Gastroesophageal sphincter (tissue), 4 donors: ENCODE data around the gene CFAP107. TPM values are rescaled to one million over a fixed set of nuclear protein-coding genes. Genes with fewer than 3 reads are reported as not detected.

Experiments used
- ATAC-seq: fragments of 150-250 bp; one replicate; pipeline ENCODE4 v1.9.1; 2016; ENCODE audit warnings: mild to moderate bottlenecking, moderate library complexity
- H3K27ac ChIP-seq, 4 donors: fragments of 200-600 bp; sonication (generic) in 3 of 4; 1 replicate in 3 of 4; 2 replicates in 1 of 4; pipeline ENCODE4 v1.5.1; 2016 to 2019
- H3K27me3 ChIP-seq: fragments of 200-600 bp; sonication (generic); one replicate; pipeline ENCODE4 v1.5.1; 2019
- H3K36me3 ChIP-seq, 2 donors: fragments of 200-600 bp; sonication (generic); one replicate each; pipeline ENCODE4 v1.5.1; 2019; ENCODE audit warnings: control low read depth in 1 of 2
- H3K4me1 ChIP-seq, 3 donors: fragments of 200-600 bp; sonication (generic); 1 replicate in 2 of 3; 2 replicates in 1 of 3; pipeline ENCODE4 v1.5.1; 2016 to 2019; ENCODE audit warnings: control low read depth in 2 of 3
- H3K4me3 ChIP-seq, 2 donors: fragments of 200-600 bp; sonication (generic); one replicate each; pipeline ENCODE4 v1.5.1; 2019; ENCODE audit warnings: mild to moderate bottlenecking in 1 of 2, moderate library complexity in 1 of 2
- H3K9me3 ChIP-seq, 3 donors: fragments of 200-600 bp; sonication (generic); one replicate each; pipeline ENCODE4 v1.5.1; 2017 to 2019; ENCODE audit warnings: control low read depth in 2 of 3
- CTCF ChIP-seq, 4 experiments: fragments of 200-600 bp in 2 of 4; fragments of 450-650 bp in 2 of 4; sonication (generic) in 1 of 4; IDR thresholded peaks; one replicate each; pipeline ENCODE4 v1.5.1; 2017 to 2019; ENCODE audit warnings: antibody characterized with exemption in 4 of 4, mild to moderate bottlenecking in 2 of 4, moderate library complexity in 2 of 4
- EP300 ChIP-seq: sonication (generic); formaldehyde crosslinking; IDR thresholded peaks from one replicate; pipeline ENCODE4 v1.6.1; 2017; ENCODE audit warnings: antibody characterized with exemption, mild to moderate bottlenecking
- POLR2A ChIP-seq, 2 donors: fragments of 450-650 bp; IDR thresholded peaks; one replicate each; pipeline ENCODE4 v1.6.1; 2017; ENCODE audit warnings: antibody characterized with exemption in 2 of 2, mild to moderate bottlenecking in 2 of 2, moderate library complexity in 1 of 2
- POLR2AphosphoS5 ChIP-seq: sonication (generic); formaldehyde crosslinking; IDR thresholded peaks from one replicate; pipeline ENCODE4 v1.6.1; 2017; ENCODE audit warnings: antibody characterized with exemption
- WGBS, 2 donors: methylation state at CpG; one replicate each; pipeline ENCODE4 v1.1.5; 2018; ENCODE audit warnings: low coverage in 1 of 2; 5-methylcytosine and 5-hydroxymethylcytosine counted together
- total RNA-seq, 4 donors: library from RNA; depleted of rRNA; stranded (reverse); fragments of >200 nt; gene quantifications; one replicate each; pipeline ENCODE4 v1.1.0, GENCODE V29; 2016

CFAP107 gene
- total RNA-seq, 4 donors from 2014 or later, result not detected

GRCh38 chr1:12754738-12755137 lies 8.7 kb downstream of the CFAP107 start:
- Histone ChIP-seq H3K27ac (no peak overlapping the region), H3K4me1 (no peaks in the 10 kb centered on the region), H3K36me3 (no peaks in the 10 kb centered on the region), H3K27me3 (peaks cover 33% of the 10 kb centered on the region), H3K4me3 (no peak overlapping the region), H3K9me3 (peaks cover 0 to 7% (median 0%) of the 10 kb centered on the region in 3 donors)
- no peak for TF ChIP-seq POLR2A (IDR thresholded peaks at IDR 0.05)
- TF ChIP-seq POLR2AphosphoS5, result no peak
- TF ChIP-seq EP300, result no peak
- no peak for TF ChIP-seq CTCF (IDR thresholded peaks at IDR 0.05)
- no peak for ATAC-seq
- WGBS, 2 donors, result 72 to 80% methylated on average over 4 of the region's 4 CpGs

- H3K27me3 ChIP-seq, result peaks cover 43% of the 10 kb centered on the region
- no peaks in the 10 kb centered on the region for H3K9me3 ChIP-seq
- ATAC-seq, result no peak
- TF ChIP-seq POLR2AphosphoS5 (no peak), EP300 (no peak), POLR2A (IDR thresholded peaks at IDR 0.05) (no peak), CTCF (IDR thresholded peaks at IDR 0.05) (no peak)
- H3K4me1 ChIP-seq, result no peaks in the 10 kb centered on the region
- H3K36me3 ChIP-seq, result no peaks in the 10 kb centered on the region
- H3K27ac ChIP-seq, result no peak overlapping the region
- H3K4me3 ChIP-seq, result no peak overlapping the region
- 50% methylated on average over 2 of the region's 2 CpGs; no CpG with 5 or more reads in 1 of the 2 donors for WGBS, 2 donors
Measured at GRCh38 chr1:12756273-12756672, 10.3 kb downstream of the CFAP107 start.

GRCh38 chr1:12756768-12757413 lies 10.9 kb downstream of the CFAP107 start:
- Histone ChIP-seq H3K36me3 (no peaks in the 10 kb centered on the region), H3K27ac (no peak overlapping the region), H3K4me3 (no peak overlapping the region), H3K4me1 (no peaks in the 10 kb centered on the region), H3K9me3 (no peaks in the 10 kb centered on the region), H3K27me3 (peaks cover 43% of the 10 kb centered on the region)
- 67 to 100% methylated on average over 1 to 3 of the region's 6 CpGs for WGBS, 2 donors
- ATAC-seq, result no peak
- TF ChIP-seq POLR2A (IDR thresholded peaks at IDR 0.05) (no peak), CTCF (IDR thresholded peaks at IDR 0.05) (no peak), POLR2AphosphoS5 (no peak), EP300 (no peak)

GRCh38 chr1:12757836-12758235 lies 11.8 kb downstream of the CFAP107 start:
- 49% methylated on average over 6 of the region's 6 CpGs; no CpG with 5 or more reads in 1 of the 2 donors for WGBS, 2 donors
- TF ChIP-seq EP300, result no peak
- TF ChIP-seq POLR2A (IDR thresholded peaks at IDR 0.05), result no peak
- TF ChIP-seq POLR2AphosphoS5, result no peak
- TF ChIP-seq CTCF (IDR thresholded peaks at IDR 0.05), result no peak
- Histone ChIP-seq H3K4me3 (no peak overlapping the region), H3K27me3 (peaks cover 43% of the 10 kb centered on the region), H3K36me3 (no peaks in the 10 kb centered on the region), H3K9me3 (no peaks in the 10 kb centered on the region), H3K4me1 (no peaks in the 10 kb centered on the region), H3K27ac (no peak overlapping the region)
- no peak for ATAC-seq

GRCh38 chr1:12760256-12760795 lies 14.3 kb downstream of the CFAP107 start:
- TF ChIP-seq POLR2A (IDR thresholded peaks at IDR 0.05), result no peak
- no peak for TF ChIP-seq EP300
- TF ChIP-seq CTCF (IDR thresholded peaks at IDR 0.05), result no peak
- TF ChIP-seq POLR2AphosphoS5, result no peak
- WGBS, 2 donors, result 58 to 75% methylated on average over 1 to 2 of the region's 7 CpGs

More at GRCh38 chr1:12760256-12760795, 14.3 kb downstream of the CFAP107 start:
- H3K4me1 ChIP-seq, result no peaks in the 10 kb centered on the region
- no peak overlapping the region for H3K27ac ChIP-seq
- no peak for ATAC-seq
- H3K4me3 ChIP-seq, result no peak overlapping the region
- peaks cover 43% of the 10 kb centered on the region for H3K27me3 ChIP-seq
- H3K36me3 ChIP-seq, result no peaks in the 10 kb centered on the region
- no peaks in the 10 kb centered on the region for H3K9me3 ChIP-seq
